ENCODE data around the gene MCHR1. TPM values are rescaled to one million over a fixed set of nuclear protein-coding genes. Genes with fewer than 3 reads are reported as not detected.
"Not testable (repeated sequence)": the region's sequence is repeated elsewhere in the genome, so short reads cannot be mapped to it uniquely, and the experiment has no call there.

The MCHR1 gene
- polyA plus RNA-seq, 1 donor (not counting 4 experiments of a cell fraction or from before 2014, with no cell fraction given), result 0.12 TPM

DNA sequence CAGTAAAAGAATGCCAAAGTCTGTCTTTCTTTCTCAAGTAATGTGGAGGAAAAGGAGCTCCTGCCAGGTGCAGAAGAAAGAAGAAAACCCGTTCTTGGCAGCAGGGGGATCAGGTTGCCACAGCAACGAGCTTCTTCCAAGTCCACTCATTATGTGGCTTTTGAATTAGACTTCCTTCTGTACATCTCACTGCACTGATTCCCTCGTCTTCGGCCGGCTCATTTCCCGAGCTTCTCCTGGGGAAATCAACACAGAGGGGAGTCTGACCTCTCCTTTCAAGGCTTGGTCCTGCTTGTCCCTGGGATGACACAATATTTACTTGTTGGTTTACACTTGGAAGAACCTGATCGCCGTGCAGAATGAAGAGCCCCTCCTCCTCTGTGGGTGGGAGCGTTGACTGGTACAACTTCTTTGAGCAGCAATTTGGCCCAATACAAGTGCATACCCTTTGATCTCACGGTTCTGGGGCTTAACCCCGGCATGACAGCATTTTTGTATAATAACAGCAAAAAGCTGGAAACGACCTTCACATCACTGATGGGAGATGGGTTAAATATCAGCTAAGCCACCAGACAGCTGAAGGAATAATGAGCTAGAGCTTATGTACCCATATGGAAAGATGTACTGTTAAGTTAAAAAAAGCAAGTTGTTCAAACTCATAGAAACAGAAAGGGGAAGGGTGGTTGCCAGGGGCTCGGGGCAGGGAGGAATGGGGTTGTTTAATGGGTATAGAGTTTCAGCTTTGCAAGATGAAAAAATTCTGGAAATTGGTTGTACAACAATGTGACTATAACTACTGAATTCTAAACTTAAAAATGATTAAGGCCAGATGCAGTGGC, 35.4 kb downstream of the MCHR1 start:
- no peak overlapping the region for H3K9ac ChIP-seq (ENCODE audit: control insufficient read depth, extremely low read depth, insufficient read depth, low read length)
- no peak overlapping the region for H2AFZ ChIP-seq (ENCODE audit: control insufficient read depth, low read length)
- H3K4me2 ChIP-seq (ENCODE audit: control insufficient read depth, extremely low read depth, insufficient read depth, low read depth, low read length), result no peak overlapping the region
- H3K9me1 ChIP-seq (ENCODE audit: control insufficient read depth, extremely low read depth, insufficient read depth, low read length), result no peaks in the 10 kb centered on the region
- dilution Hi-C loops (cut with MboI; ENCODE audit: extremely low pct_ligation_motif_present, low sequenced_read_pairs), result no loop called here
- H3K4me1 ChIP-seq (ENCODE audit: control insufficient read depth, extremely low read depth, insufficient read depth, low read length), result peaks cover 14% of the 10 kb centered on the region
- no peaks in the 10 kb centered on the region for H3K9me3 ChIP-seq (ENCODE audit: control insufficient read depth, low read depth, low read length)
- no peaks in the 10 kb centered on the region for H3K36me3 ChIP-seq (ENCODE audit: control insufficient read depth in 2 of 2, extremely low read depth in 1 of 2, insufficient read depth in 2 of 2, low read length in 2 of 2)
- H3K27me3 ChIP-seq (ENCODE audit: control insufficient read depth, extremely low read depth, insufficient read depth, low read length), result peaks cover 6% of the 10 kb centered on the region
- no peak overlapping the region for H3K4me3 ChIP-seq (ENCODE audit: control insufficient read depth in 2 of 3, extremely low read depth in 1 of 3, insufficient read depth in 2 of 3, low read depth in 1 of 3, low read length in 3 of 3)
- DNase-seq (ENCODE audit: low read depth, low spot score) (no peak), FAIRE-seq (no peak)
- TF ChIP-seq EZH2 (IDR thresholded peaks at IDR 0.05; ENCODE audit: low read length), result no peak
- TF ChIP-seq, protein P1, sequence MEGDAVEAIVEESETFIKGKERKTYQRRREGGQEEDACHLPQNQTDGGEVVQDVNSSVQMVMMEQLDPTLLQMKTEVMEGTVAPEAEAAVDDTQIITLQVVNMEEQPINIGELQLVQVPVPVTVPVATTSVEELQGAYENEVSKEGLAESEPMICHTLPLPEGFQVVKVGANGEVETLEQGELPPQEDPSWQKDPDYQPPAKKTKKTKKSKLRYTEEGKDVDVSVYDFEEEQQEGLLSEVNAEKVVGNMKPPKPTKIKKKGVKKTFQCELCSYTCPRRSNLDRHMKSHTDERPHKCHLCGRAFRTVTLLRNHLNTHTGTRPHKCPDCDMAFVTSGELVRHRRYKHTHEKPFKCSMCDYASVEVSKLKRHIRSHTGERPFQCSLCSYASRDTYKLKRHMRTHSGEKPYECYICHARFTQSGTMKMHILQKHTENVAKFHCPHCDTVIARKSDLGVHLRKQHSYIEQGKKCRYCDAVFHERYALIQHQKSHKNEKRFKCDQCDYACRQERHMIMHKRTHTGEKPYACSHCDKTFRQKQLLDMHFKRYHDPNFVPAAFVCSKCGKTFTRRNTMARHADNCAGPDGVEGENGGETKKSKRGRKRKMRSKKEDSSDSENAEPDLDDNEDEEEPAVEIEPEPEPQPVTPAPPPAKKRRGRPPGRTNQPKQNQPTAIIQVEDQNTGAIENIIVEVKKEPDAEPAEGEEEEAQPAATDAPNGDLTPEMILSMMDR (optimal IDR thresholded peaks at IDR 0.05 in 1 of 3, IDR thresholded peaks at IDR 0.05 in 1 of 3, conservative IDR thresholded peaks at IDR 0.05 in 1 of 3; ENCODE audit: extremely low read depth in 1 of 3, insufficient read depth in 2 of 3, low read length in 3 of 3), result no peak
- H3K79me2 ChIP-seq (ENCODE audit: control insufficient read depth, insufficient read depth, low read length), result no peaks in the 10 kb centered on the region
- no peaks in the 10 kb centered on the region for H4K20me1 ChIP-seq (ENCODE audit: control insufficient read depth, extremely low read depth, insufficient read depth, low read length)
- H3K27ac ChIP-seq (ENCODE audit: control insufficient read depth, insufficient read depth, low read length), result no peak overlapping the region

DNA sequence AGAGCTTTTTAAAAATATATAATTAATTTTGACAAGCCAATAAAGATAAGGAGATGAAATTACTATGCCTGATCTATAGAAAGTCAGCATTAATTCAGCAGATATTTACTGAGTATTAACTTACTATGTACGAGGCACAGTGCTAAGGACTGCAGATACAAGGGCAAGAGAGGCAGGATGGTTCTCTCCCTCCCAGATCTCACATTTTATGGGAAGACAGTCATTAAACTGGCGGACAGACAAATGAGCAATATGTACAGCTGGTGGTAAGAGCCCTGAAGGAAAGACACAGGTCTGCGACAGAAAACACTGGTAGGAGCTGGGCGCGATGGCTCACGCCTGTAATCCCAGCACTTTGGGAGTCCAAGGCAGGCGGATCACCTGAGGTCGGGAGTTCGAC, 36.8 kb downstream of the MCHR1 start:
- Histone ChIP-seq H4K20me1 (ENCODE audit: control insufficient read depth, extremely low read depth, insufficient read depth, low read length) (no peaks in the 10 kb centered on the region), H3K79me2 (ENCODE audit: control insufficient read depth, insufficient read depth, low read length) (no peaks in the 10 kb centered on the region), H3K4me2 (ENCODE audit: control insufficient read depth, extremely low read depth, insufficient read depth, low read depth, low read length) (no peak overlapping the region), H3K36me3 (ENCODE audit: control insufficient read depth in 2 of 2, extremely low read depth in 1 of 2, insufficient read depth in 2 of 2, low read length in 2 of 2) (no peaks in the 10 kb centered on the region), H2AFZ (ENCODE audit: control insufficient read depth, low read length) (no peak overlapping the region), H3K27me3 (ENCODE audit: control insufficient read depth, extremely low read depth, insufficient read depth, low read length) (peaks cover 6% of the 10 kb centered on the region), H3K27ac (ENCODE audit: control insufficient read depth, insufficient read depth, low read length) (no peak overlapping the region), H3K9me1 (ENCODE audit: control insufficient read depth, extremely low read depth, insufficient read depth, low read length) (no peaks in the 10 kb centered on the region), H3K4me1 (ENCODE audit: control insufficient read depth, extremely low read depth, insufficient read depth, low read length) (peaks cover 13% of the 10 kb centered on the region), H3K9ac (ENCODE audit: control insufficient read depth, extremely low read depth, insufficient read depth, low read length) (no peak overlapping the region), H3K9me3 (ENCODE audit: control insufficient read depth, low read depth, low read length) (no peaks in the 10 kb centered on the region), H3K4me3 (ENCODE audit: control insufficient read depth in 2 of 3, extremely low read depth in 1 of 3, insufficient read depth in 2 of 3, low read depth in 1 of 3, low read length in 3 of 3) (no peak overlapping the region)
- DNase-seq (ENCODE audit: low read depth, low spot score) (no peak), FAIRE-seq (no peak)
- TF ChIP-seq, protein P1 (optimal IDR thresholded peaks at IDR 0.05 in 1 of 3, IDR thresholded peaks at IDR 0.05 in 1 of 3, conservative IDR thresholded peaks at IDR 0.05 in 1 of 3; ENCODE audit: extremely low read depth in 1 of 3, insufficient read depth in 2 of 3, low read length in 3 of 3), result no peak
- no peak for TF ChIP-seq EZH2 (IDR thresholded peaks at IDR 0.05; ENCODE audit: low read length)
- dilution Hi-C loops (cut with MboI; ENCODE audit: extremely low pct_ligation_motif_present, low sequenced_read_pairs), result no loop called here

DNA sequence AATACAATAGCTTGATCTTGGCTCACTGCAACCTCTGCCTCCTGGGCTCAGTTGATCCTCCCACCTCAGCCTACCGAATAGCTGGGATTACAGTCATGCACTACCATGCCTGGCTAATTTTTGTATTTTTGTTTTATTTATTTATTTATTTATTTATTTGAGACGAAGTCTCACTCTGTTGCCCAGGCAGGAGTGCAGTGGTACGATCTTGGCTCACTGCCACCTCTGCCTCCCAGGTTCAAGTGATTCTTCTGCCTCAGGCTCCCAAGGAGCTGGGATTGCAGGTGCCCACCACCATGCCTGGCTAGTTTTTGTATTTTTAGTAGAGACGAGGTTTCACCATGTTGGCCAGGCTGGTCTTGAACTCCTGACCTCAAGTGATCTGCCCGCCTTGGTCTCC, 38.4 kb downstream of the MCHR1 start:
- H3K9me3 ChIP-seq (ENCODE audit: control insufficient read depth, low read depth, low read length); H3K4me2 ChIP-seq (ENCODE audit: control insufficient read depth, extremely low read depth, insufficient read depth, low read depth, low read length); H2AFZ ChIP-seq (ENCODE audit: control insufficient read depth, low read length); H3K27me3 ChIP-seq (ENCODE audit: control insufficient read depth, extremely low read depth, insufficient read depth, low read length); DNase-seq (ENCODE audit: low read depth, low spot score); FAIRE-seq; H3K27ac ChIP-seq (ENCODE audit: control insufficient read depth, insufficient read depth, low read length); H3K9ac ChIP-seq (ENCODE audit: control insufficient read depth, extremely low read depth, insufficient read depth, low read length); H3K9me1 ChIP-seq (ENCODE audit: control insufficient read depth, extremely low read depth, insufficient read depth, low read length); H3K36me3 ChIP-seq (ENCODE audit: control insufficient read depth in 2 of 2, extremely low read depth in 1 of 2, insufficient read depth in 2 of 2, low read length in 2 of 2); H4K20me1 ChIP-seq (ENCODE audit: control insufficient read depth, extremely low read depth, insufficient read depth, low read length); dilution Hi-C loops (cut with MboI; ENCODE audit: extremely low pct_ligation_motif_present, low sequenced_read_pairs); H3K4me3 ChIP-seq (ENCODE audit: control insufficient read depth in 2 of 3, extremely low read depth in 1 of 3, insufficient read depth in 2 of 3, low read depth in 1 of 3, low read length in 3 of 3); H3K4me1 ChIP-seq (ENCODE audit: control insufficient read depth, extremely low read depth, insufficient read depth, low read length); H3K79me2 ChIP-seq (ENCODE audit: control insufficient read depth, insufficient read depth, low read length): not testable (repeated sequence)

All from keratinocyte (primary cell).